Activated T-helper 1 cell treated with anti-CD3 and anti-CD28 coated beads, Interleukin-12 subunit alpha, Interleukin-12 subunit beta, Interleukin-2, Interleukin-4 antibody, amounts not matched to agents 30 ng/mL and 10 ng/mL and 1 ng/mL, durations not matched to agents 14 hours and 24 hours and 36 hours (primary cell): ENCODE results near the gene RAMP2. TPM values are rescaled to one million over a fixed set of nuclear protein-coding genes. Genes with fewer than 3 reads are reported as not detected.
"Not testable (repeated sequence)": the region's sequence is repeated elsewhere in the genome, so short reads cannot be mapped to it uniquely, and the experiment has no call there.

Source experiments
- DNase-seq: peaks from one replicate; pipeline ENCODE4 v3.0.0; 2021; ENCODE audit warnings: low spot score
- H3K27ac Mint-ChIP-seq: one replicate; pipeline ENCODE4 v1.8.0; 2021; ENCODE audit warnings: mild to moderate bottlenecking, mixed read lengths
- H3K27me3 Mint-ChIP-seq: one replicate; pipeline ENCODE4 v1.8.0; 2022; ENCODE audit warnings: mild to moderate bottlenecking, moderate library complexity, mixed read lengths; ENCODE audit not compliant: insufficient read depth
- H3K36me3 Mint-ChIP-seq: one replicate; pipeline ENCODE4 v1.8.0; 2021; ENCODE audit warnings: low read depth, mixed read lengths
- H3K4me1 Mint-ChIP-seq: one replicate; pipeline ENCODE4 v1.8.0; 2021; ENCODE audit warnings: low read depth, mixed read lengths
- H3K4me3 Mint-ChIP-seq: one replicate; pipeline ENCODE4 v1.8.0; 2021; ENCODE audit warnings: mild to moderate bottlenecking, moderate library complexity, mixed read lengths
- H3K9me3 Mint-ChIP-seq: one replicate; pipeline ENCODE4 v1.8.0; 2021; ENCODE audit warnings: mixed read lengths
- intact Hi-C: fragments of 100-400 bp; cut with micrococcal nuclease; formaldehyde crosslinking; loops from one replicate; pipeline ENCODE4 v1.15.1; 2024
- total RNA-seq: library from RNA; stranded (reverse); gene quantifications from 2 replicates; pipeline ENCODE4 v1.2.3, GENCODE V29; 2022

The RAMP2 gene
- total RNA-seq, 1 donor from 2014 or later: not detected

DNA sequence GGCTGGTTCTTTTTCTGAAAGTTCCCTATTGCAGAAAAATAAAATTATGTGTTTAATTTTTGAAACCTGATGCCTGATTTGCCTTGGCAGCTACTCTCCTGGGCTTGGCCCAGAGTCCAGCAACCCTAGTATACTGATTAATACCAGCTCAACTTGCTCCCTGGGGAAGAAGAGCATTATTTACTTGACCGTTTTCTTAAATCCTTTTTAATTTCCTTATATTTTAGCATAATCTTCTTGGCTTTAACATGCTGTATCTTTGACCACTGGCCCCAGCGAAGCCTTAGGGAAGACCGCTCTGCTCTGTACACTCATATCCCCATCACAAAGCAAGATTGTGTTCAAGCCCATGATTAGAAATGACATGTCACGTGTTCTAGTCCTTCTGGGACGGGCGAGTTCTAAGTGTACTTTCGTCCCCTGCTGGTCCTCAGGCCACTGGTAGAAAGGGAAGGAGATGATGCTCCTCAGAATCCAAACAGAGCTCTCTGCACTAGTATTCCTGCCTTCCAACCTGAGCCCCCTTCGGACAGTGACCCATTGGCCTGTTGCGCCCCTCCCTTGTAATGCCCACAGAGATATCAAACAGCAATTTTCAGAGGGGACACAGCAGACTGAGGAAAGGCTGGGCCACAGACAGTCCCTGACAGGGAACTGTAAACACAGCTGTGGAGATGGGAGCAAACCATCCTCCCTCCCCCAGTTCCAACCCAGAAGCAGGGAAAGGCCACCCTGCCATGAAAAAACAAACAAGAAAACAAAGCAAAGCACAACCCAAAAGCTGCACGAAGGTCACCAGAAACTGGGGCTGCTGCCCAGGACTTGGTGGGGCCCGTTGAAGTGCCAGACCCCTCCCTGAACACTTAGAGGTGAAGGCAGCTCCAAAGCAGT lies 11.9 kb upstream of the RAMP2 start:
- Mint-ChIP-seq H3K36me3 (no peaks in the 10 kb centered on the region), H3K27ac (no peak overlapping the region), H3K4me3 (no peak overlapping the region), H3K4me1 (peaks cover 8% of the 10 kb centered on the region), H3K9me3 (no peaks in the 10 kb centered on the region), H3K27me3 (peaks cover 47% of the 10 kb centered on the region)
- DNase-seq: no peak
- intact Hi-C loops: no loop called here

- intact Hi-C loops: no loop called here
- DNase-seq: no peak
- H3K27me3 Mint-ChIP-seq: peaks cover 55% of the 10 kb centered on the region
- no peak overlapping the region for H3K4me3 Mint-ChIP-seq
- no peaks in the 10 kb centered on the region for H3K9me3 Mint-ChIP-seq
- no peak overlapping the region for H3K27ac Mint-ChIP-seq
- no peaks in the 10 kb centered on the region for H3K36me3 Mint-ChIP-seq
- H3K4me1 Mint-ChIP-seq: no peaks in the 10 kb centered on the region
Observed at GRCh38 chr17:42750739-42751344, 10.2 kb upstream of the RAMP2 start.

DNA sequence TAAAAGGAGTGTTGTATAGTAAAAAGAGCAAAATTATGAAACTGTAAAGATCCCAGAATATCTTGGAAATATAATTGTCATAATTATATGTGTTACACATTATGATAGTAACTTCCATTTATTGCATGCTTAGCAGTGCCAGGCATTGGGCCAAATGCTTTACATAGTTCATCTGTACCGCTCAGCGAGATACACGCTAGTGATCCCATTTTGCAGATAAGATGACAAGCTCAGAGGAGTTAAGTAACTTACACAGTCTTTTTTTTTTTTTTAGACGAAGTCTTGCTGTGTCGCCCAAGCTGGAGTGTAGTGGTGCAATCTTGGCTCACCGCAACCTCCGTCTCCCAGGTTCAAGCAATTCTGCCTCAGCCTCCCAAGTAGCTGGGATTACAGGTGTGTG lies 9.4 kb upstream of the RAMP2 start:
- H3K9me3 Mint-ChIP-seq: no peaks in the 10 kb centered on the region
- no peak overlapping the region for H3K27ac Mint-ChIP-seq
- H3K36me3 Mint-ChIP-seq: no peaks in the 10 kb centered on the region
- no peak for DNase-seq
- peaks cover 56% of the 10 kb centered on the region for H3K27me3 Mint-ChIP-seq
- no peaks in the 10 kb centered on the region for H3K4me1 Mint-ChIP-seq
- no peak overlapping the region for H3K4me3 Mint-ChIP-seq
- intact Hi-C loops: no loop called here

DNA sequence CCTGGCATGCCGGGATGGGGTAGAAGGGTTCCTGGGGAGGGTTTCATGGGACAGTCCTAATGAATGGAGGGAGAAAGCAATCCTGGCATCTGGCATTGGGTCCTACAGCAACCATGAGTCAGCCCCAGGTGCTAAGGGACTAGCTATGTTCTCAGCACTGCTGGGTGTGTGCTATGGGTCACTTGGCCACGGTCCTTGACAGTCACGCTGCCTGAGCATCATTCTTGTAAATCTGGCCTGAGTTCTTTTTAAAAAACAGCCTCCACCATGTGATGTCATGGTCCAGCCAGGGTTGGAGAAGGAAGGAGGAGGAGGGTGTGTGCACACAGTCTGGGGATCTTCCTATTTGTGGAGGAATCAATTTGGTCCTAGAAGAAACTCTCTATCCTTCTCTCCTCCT lies 6.2 kb upstream of the RAMP2 start:
- Mint-ChIP-seq H3K27ac (no peak overlapping the region), H3K4me1 (no peaks in the 10 kb centered on the region), H3K27me3 (peaks cover 65% of the 10 kb centered on the region), H3K4me3 (no peak overlapping the region), H3K36me3 (no peaks in the 10 kb centered on the region), H3K9me3 (no peaks in the 10 kb centered on the region)
- intact Hi-C loops: no loop called here
- no peak for DNase-seq

DNA sequence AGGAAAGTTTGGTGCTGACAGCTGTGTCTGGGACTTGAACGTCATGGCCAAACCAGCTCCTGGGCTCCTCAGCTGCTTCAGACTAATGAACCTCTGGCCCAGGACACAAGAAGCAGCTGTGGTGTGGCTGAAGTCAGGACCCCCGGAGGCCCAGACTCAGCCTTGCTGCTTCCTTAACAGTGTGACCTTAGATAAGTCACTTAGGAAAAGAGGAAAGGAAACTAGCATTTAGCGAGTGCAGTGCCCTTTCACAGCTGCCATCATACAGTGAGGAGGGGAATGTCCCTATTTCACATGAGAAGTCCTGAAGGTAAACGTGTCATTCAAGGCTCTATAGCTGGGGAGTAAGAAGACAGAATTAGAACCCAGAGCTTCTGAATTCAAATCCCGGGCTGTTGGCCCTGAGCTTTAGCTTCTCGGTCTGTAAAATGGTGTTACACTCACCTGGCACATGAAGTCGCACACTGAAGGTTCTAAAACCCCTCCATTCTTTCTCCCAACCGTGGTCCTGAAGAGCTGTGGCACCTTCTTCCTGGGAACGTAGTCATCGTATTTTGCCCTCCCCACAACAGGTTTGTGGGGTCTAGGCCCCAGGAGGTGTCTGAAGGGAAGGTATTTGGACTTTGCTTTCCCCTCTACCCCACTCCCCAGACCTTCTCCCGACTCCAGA lies 910 bp upstream of the RAMP2 start:
- no peak for DNase-seq
- peak overlapping the region; percentile 54 for H3K4me3 Mint-ChIP-seq
- peaks cover 6% of the 10 kb centered on the region for H3K4me1 Mint-ChIP-seq
- no peaks in the 10 kb centered on the region for H3K9me3 Mint-ChIP-seq
- intact Hi-C loops: no loop called here
- H3K27ac Mint-ChIP-seq: no peak overlapping the region
- peaks cover 61% of the 10 kb centered on the region for H3K27me3 Mint-ChIP-seq
- no peaks in the 10 kb centered on the region for H3K36me3 Mint-ChIP-seq

DNA sequence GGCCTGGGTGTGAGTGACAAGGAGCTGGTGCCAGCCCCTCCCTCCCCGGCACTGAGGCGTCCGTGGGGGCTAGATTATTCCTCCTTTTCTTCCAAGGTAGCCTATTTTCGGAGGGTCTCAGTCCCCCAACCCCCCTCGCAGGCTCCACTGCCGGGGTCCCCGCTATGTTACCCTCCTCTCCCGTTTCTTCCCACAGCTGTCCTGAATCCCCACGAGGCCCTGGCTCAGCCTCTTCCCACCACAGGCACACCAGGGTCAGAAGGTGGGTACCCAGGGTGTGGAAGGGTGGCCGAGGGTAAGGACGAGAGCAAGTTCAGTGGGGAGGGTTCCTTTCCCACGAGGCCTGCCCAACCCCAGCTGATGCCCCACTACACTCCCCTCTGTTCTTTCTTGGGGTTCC lies 611 bp downstream of the RAMP2 start:
- H3K27me3 Mint-ChIP-seq: peaks cover 50% of the 10 kb centered on the region

DNA sequence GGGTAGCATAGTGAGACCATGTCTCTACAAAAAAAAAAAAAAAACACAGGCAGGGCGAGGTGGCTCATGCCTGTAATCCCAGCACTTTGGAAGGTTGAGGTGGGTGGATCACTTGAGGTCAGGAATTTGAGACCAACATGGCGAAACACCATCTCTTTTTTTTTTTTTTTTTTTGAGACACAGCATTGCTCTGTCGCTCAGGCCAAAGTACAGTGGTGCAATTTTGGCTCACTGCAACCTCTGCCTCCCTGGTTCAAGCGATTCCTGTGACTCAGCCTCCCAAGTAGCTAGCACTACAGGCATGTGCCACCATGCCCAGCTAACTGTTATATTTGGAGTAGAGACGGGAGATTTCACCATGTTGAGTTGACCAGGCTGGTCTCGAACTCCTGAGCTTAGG lies 5.1 kb downstream of the RAMP2 start:
- Mint-ChIP-seq H3K4me1 (no peaks in the 10 kb centered on the region), H3K36me3 (no peaks in the 10 kb centered on the region), H3K27ac (no peak overlapping the region), H3K27me3 (peaks cover 25% of the 10 kb centered on the region), H3K4me3 (no peak overlapping the region), H3K9me3 (no peaks in the 10 kb centered on the region)
- intact Hi-C loops: no loop called here
- no peak for DNase-seq

More for the DNA sequence above, 611 bp downstream of the RAMP2 start:
- peaks cover 6% of the 10 kb centered on the region for H3K4me1 Mint-ChIP-seq
- H3K4me3 Mint-ChIP-seq: no peak overlapping the region
- no peak overlapping the region for H3K27ac Mint-ChIP-seq
- intact Hi-C loops: no loop called here
- DNase-seq: no peak
- no peaks in the 10 kb centered on the region for H3K9me3 Mint-ChIP-seq
- no peaks in the 10 kb centered on the region for H3K36me3 Mint-ChIP-seq

GRCh38 chr17:42767512-42767911 lies 6.5 kb downstream of the RAMP2 start:
- Mint-ChIP-seq H3K4me3 (no peak overlapping the region), H3K27ac (no peak overlapping the region), H3K4me1 (peaks cover 7% of the 10 kb centered on the region), H3K9me3 (no peaks in the 10 kb centered on the region), H3K27me3 (peaks cover 16% of the 10 kb centered on the region), H3K36me3 (no peaks in the 10 kb centered on the region)
- intact Hi-C loops: no loop called here
- DNase-seq: no peak

DNA sequence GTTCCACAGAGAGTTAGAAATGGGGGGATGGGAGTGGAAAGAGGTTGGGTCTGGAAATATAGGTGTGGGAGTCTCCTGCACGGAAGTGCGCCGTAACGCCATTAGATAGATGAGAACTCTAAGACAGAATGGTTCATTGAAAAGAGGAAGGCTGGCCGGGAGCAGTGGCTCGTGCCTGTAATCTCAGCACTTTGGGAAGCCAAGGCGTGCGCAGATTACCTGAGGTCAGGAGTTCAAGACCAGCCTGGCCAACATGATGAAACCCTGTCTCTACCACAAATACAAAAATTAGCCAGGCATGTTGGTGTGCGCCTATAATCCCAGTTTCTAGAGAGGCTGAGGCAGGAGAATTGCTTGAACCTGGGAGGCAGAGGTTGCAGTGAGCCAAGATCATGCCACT lies 7.0 kb downstream of the RAMP2 start:
- H3K27ac Mint-ChIP-seq: not testable (repeated sequence)

GRCh38 chr17:42769964-42770363 lies 8.9 kb downstream of the RAMP2 start:
- H3K36me3 Mint-ChIP-seq, DNase-seq: not testable (repeated sequence)

More for the DNA sequence above, 7.0 kb downstream of the RAMP2 start:
- Mint-ChIP-seq H3K27me3 (peaks cover 11% of the 10 kb centered on the region), H3K4me1 (peaks cover 10% of the 10 kb centered on the region)
- intact Hi-C loops, H3K9me3 Mint-ChIP-seq, H3K36me3 Mint-ChIP-seq, H3K4me3 Mint-ChIP-seq, DNase-seq: not testable (repeated sequence)

GRCh38 chr17:42772945-42773289 lies 11.9 kb downstream of the RAMP2 start:
- H3K4me1 Mint-ChIP-seq: peaks cover 27% of the 10 kb centered on the region

More at GRCh38 chr17:42769964-42770363, 8.9 kb downstream of the RAMP2 start:
- intact Hi-C loops: loop anchor here (5.0 kb wide), 1 partner anchor 93 kb away; the partner anchor contains the start of gene PLEKHH3
- peaks cover 27% of the 10 kb centered on the region for H3K4me1 Mint-ChIP-seq
- H3K9me3 Mint-ChIP-seq, H3K27me3 Mint-ChIP-seq, H3K4me3 Mint-ChIP-seq, H3K27ac Mint-ChIP-seq: not testable (repeated sequence)

GRCh38 chr17:42773290-42774035 lies 12.4 kb downstream of the RAMP2 start, which contains the start of gene VPS25:
Gene VPS25, plus strand, starts transcription at chr17:42773449. Its CDS starts 27 bp downstream, at chr17:42773476.
- DNase-seq: peak; percentile 71
- Mint-ChIP-seq H3K27me3 (no peaks in the 10 kb centered on the region), H3K36me3 (peaks cover 32% of the 10 kb centered on the region), H3K9me3 (no peaks in the 10 kb centered on the region), H3K4me3 (peak within 1 kb of the TSS; percentile 99), H3K4me1 (peaks cover 27% of the 10 kb centered on the region), H3K27ac (peak within 1 kb of the TSS; percentile 96)
- intact Hi-C loops: loop anchor here (1.0 to 5.0 kb wide), 6 partner anchors 10 to 225 kb away; partner anchors contain the start of genes BECN1, CNTD1, COA3 and EZH1

More at GRCh38 chr17:42772945-42773289, 11.9 kb downstream of the RAMP2 start:
- Mint-ChIP-seq H3K9me3 (no peaks in the 10 kb centered on the region), H3K36me3 (peaks cover 27% of the 10 kb centered on the region), H3K27me3 (peaks cover 3% of the 10 kb centered on the region), H3K4me3 (peak overlapping the region; percentile 99), H3K27ac (peak overlapping the region; percentile 96)
- DNase-seq: no peak
- intact Hi-C loops: loop anchor here (1.0 to 5.0 kb wide), 6 partner anchors 10 to 225 kb away; partner anchors contain the start of genes BECN1, CNTD1, COA3 and EZH1
